H1 (cell line): Measurements from ENCODE around the gene RAD18. TPM values are rescaled to one million over a fixed set of nuclear protein-coding genes. Genes with fewer than 3 reads are reported as not detected.

ENCODE experiments used
- CTCF ChIA-PET: fragments of 300-600 bp; sonication (Branson Sonifier 250); formaldehyde crosslinking; loops from one replicate; lab custom pipeline; 2021; ENCODE audit not compliant: partially characterized antibody; lab: Charles Lee
- POLR2A ChIA-PET: fragments of 300-600 bp; sonication (Branson Sonifier 250); formaldehyde crosslinking; loops from one replicate; lab custom pipeline; 2021; ENCODE audit warnings: inconsistent platforms; ENCODE audit not compliant: partially characterized antibody; lab: Charles Lee
- DNase-seq, 2 experiments: peaks; one replicate each; pipeline versions ENCODE4 v3.0.0 to v3.0.0-alpha.2; 2010 to 2022; ENCODE audit warnings: low spot score in 2 of 2, low read depth in 1 of 2, mixed read lengths in 1 of 2
- FAIRE-seq: peaks from 2 replicates; lab custom pipeline; 2011; peaks lifted over from hg19 to GRCh38; lab: Jason Lieb, UNC
- H2AFZ ChIP-seq: 2 replicates; pipeline ENCODE4 v1.8.1; 2012; ENCODE audit warnings: low read length, inconsistent platforms
- H2AK5ac ChIP-seq: 2 replicates; pipeline ENCODE4 v1.6.1; 2013; ENCODE audit warnings: low read depth, low read length
- H2BK120ac ChIP-seq: replicated peaks from 2 replicates; pipeline ENCODE3; 2013; ENCODE audit warnings: low read depth, low read length, inconsistent platforms
- H2BK12ac ChIP-seq: 2 replicates; pipeline ENCODE4 v1.6.1; 2013; ENCODE audit warnings: low read depth, low read length
- H2BK15ac ChIP-seq: 2 replicates; pipeline ENCODE4 v1.6.1; 2013; ENCODE audit warnings: low read length
- H2BK20ac ChIP-seq: 2 replicates; pipeline ENCODE4 v1.6.1; 2013; ENCODE audit warnings: low read length
- H2BK5ac ChIP-seq: 2 replicates; pipeline ENCODE4 v1.6.1; 2013; ENCODE audit warnings: low read depth, low read length
- H3K14ac ChIP-seq: 2 replicates; pipeline ENCODE4 v1.6.1; 2013; ENCODE audit warnings: inconsistent platforms; ENCODE audit not compliant: insufficient read length
- H3K18ac ChIP-seq: 2 replicates; pipeline ENCODE4 v1.6.1; 2013; ENCODE audit warnings: low read length; ENCODE audit errors: extremely low read depth
- H3K23ac ChIP-seq: 2 replicates; pipeline ENCODE4 v1.6.1; 2013; ENCODE audit warnings: inconsistent platforms; ENCODE audit not compliant: insufficient read length
- H3K23me2 ChIP-seq: 2 replicates; pipeline ENCODE4 v1.6.1; 2013; ENCODE audit warnings: low read depth, low read length
- H3K27ac ChIP-seq: 2 replicates; pipeline ENCODE4 v1.6.1; 2011; ENCODE audit warnings: low read depth, low read length, inconsistent platforms
- H3K27me3 ChIP-seq, 4 experiments: replicated peaks in 1 of 4; 1 replicate in 1 of 4; 2 replicates in 3 of 4; pipeline versions ENCODE4 v1.6.1 to v1.8.1; 2011 to 2013; ENCODE audit warnings: low read length in 3 of 4, mild to moderate bottlenecking in 3 of 4, inconsistent platforms in 2 of 4, mixed read lengths in 2 of 4, moderate library complexity in 1 of 4; ENCODE audit not compliant: control insufficient read depth in 3 of 4, insufficient read depth in 3 of 4; ENCODE audit errors: extremely low read depth in 1 of 4
- H3K36me3 ChIP-seq, 4 experiments: 2 replicates each; pipeline versions ENCODE4 v1.6.1 to v1.8.1; 2011 to 2013; ENCODE audit warnings: mild to moderate bottlenecking in 4 of 4, low read length in 3 of 4, moderate library complexity in 2 of 4, control low read depth in 1 of 4, inconsistent platforms in 1 of 4; ENCODE audit not compliant: insufficient read depth in 4 of 4, control insufficient read depth in 2 of 4
- H3K4ac ChIP-seq: replicated peaks from 2 replicates; pipeline ENCODE3; 2013; ENCODE audit warnings: low read length, low read depth, mixed read lengths, inconsistent platforms; ENCODE audit not compliant: insufficient read length
- H3K4me1 ChIP-seq, 4 experiments: replicated peaks in 1 of 4; 1 replicate in 1 of 4; 2 replicates in 3 of 4; pipeline versions ENCODE4 v1.6.1 to v1.8.1; 2011 to 2013; ENCODE audit warnings: low read length in 3 of 4, inconsistent platforms in 2 of 4, mixed read lengths in 1 of 4; ENCODE audit not compliant: insufficient read depth in 4 of 4, control insufficient read depth in 3 of 4
- H3K4me2 ChIP-seq, 2 experiments: 2 replicates each; pipeline versions ENCODE4 v1.6.1 to v1.8.1; 2011 to 2013; ENCODE audit warnings: low read depth in 2 of 2, low read length in 2 of 2, control low read depth in 1 of 2, inconsistent platforms in 1 of 2, mild to moderate bottlenecking in 1 of 2; ENCODE audit not compliant: insufficient read depth in 1 of 2
- H3K4me3 ChIP-seq, 4 experiments: fragments of 200-600, 300-600 bp in 1 of 4; sonication (generic), shearing (Covaris generic), sonication (Bioruptor Twin) in 1 of 4; 2 replicates each; pipeline versions ENCODE4 v1.5.1 to v1.8.1; 2011 to 2016; ENCODE audit warnings: low read length in 4 of 4, low read depth in 3 of 4, control low read depth in 2 of 4, inconsistent platforms in 2 of 4, mild to moderate bottlenecking in 2 of 4, mixed read lengths in 1 of 4, moderate library complexity in 1 of 4; ENCODE audit not compliant: insufficient read depth in 2 of 4; ENCODE audit errors: extremely low read depth in 1 of 4
- H3K56ac ChIP-seq: replicated peaks from 2 replicates; pipeline ENCODE3; 2013; ENCODE audit warnings: low read depth, mild to moderate bottlenecking, mixed read lengths, low read length, inconsistent platforms; ENCODE audit not compliant: insufficient read length
- H3K79me1 ChIP-seq: 2 replicates; pipeline ENCODE4 v1.6.1; 2013; ENCODE audit warnings: low read depth, low read length, control low read depth
- H3K79me2 ChIP-seq, 2 experiments: 2 replicates each; pipeline versions ENCODE4 v1.6.1 to v1.8.1; 2012 to 2013; ENCODE audit warnings: low read length in 2 of 2, mild to moderate bottlenecking in 2 of 2, inconsistent platforms in 1 of 2; ENCODE audit not compliant: insufficient read depth in 2 of 2, control insufficient read depth in 1 of 2
- H3K9ac ChIP-seq, 4 experiments: replicated peaks in 1 of 4; 1 replicate in 1 of 4; 2 replicates in 3 of 4; pipeline versions ENCODE4 v1.6.1 to v1.8.1; 2011 to 2013; ENCODE audit warnings: low read depth in 3 of 4, low read length in 3 of 4, control low read depth in 2 of 4, mild to moderate bottlenecking in 2 of 4, moderate library complexity in 2 of 4, inconsistent platforms in 1 of 4; ENCODE audit errors: extremely low read depth in 1 of 4
- H3K9me3 ChIP-seq, 2 experiments: 2 replicates each; pipeline versions ENCODE4 v1.6.1 to v1.8.1; 2012 to 2013; ENCODE audit warnings: mild to moderate bottlenecking in 2 of 2, moderate library complexity in 2 of 2, control low read depth in 1 of 2, inconsistent platforms in 1 of 2, low read depth in 1 of 2, low read length in 1 of 2, mixed read lengths in 1 of 2; ENCODE audit not compliant: insufficient read depth in 2 of 2
- H4K20me1 ChIP-seq, 2 experiments: replicated peaks in 1 of 2; 2 replicates each; pipeline versions ENCODE3 to v1.8.1; 2011 to 2013; ENCODE audit warnings: inconsistent platforms in 2 of 2, low read length in 2 of 2, mild to moderate bottlenecking in 1 of 2; ENCODE audit not compliant: insufficient read depth in 2 of 2, control insufficient read depth in 1 of 2
- H4K5ac ChIP-seq: 2 replicates; pipeline ENCODE4 v1.6.1; 2013; ENCODE audit warnings: low read length, low read depth, mixed read lengths, inconsistent platforms; ENCODE audit not compliant: insufficient read length
- H4K8ac ChIP-seq: 2 replicates; pipeline ENCODE4 v1.8.0; 2013; ENCODE audit warnings: mild to moderate bottlenecking, moderate library complexity, low read length, inconsistent platforms; ENCODE audit not compliant: insufficient read depth; ENCODE audit errors: extremely low read depth
- H4K91ac ChIP-seq: replicated peaks from 2 replicates; pipeline ENCODE3; 2013; ENCODE audit warnings: low read length, mixed read lengths, inconsistent platforms; ENCODE audit not compliant: insufficient read length
- ATF2 ChIP-seq: IDR thresholded peaks from 2 replicates; pipeline ENCODE4 v1.6.1; 2012; ENCODE audit warnings: low read length, inconsistent platforms
- BACH1 ChIP-seq: IDR thresholded peaks from 2 replicates; pipeline ENCODE4 v1.6.1; 2012; ENCODE audit warnings: low read length, improper control_type of control experiment
- BCL11A ChIP-seq, 2 experiments: IDR thresholded peaks; one replicate each; pipeline ENCODE4 v1.6.1; 2011; ENCODE audit warnings: low read depth in 2 of 2, low read length in 2 of 2, mild to moderate bottlenecking in 2 of 2
- CHD1 ChIP-seq: IDR thresholded peaks from 2 replicates; pipeline ENCODE4 v1.6.1; 2012; ENCODE audit warnings: low read depth, low read length, improper control_type of control experiment
- JUN ChIP-seq: IDR thresholded peaks from 2 replicates; pipeline ENCODE4 v1.6.1; 2011; ENCODE audit warnings: low read depth, mild to moderate bottlenecking, improper control_type of control experiment, low read length
- KDM1A ChIP-seq: fragments of 200-600, 300-600 bp; sonication (generic); IDR thresholded peaks from 2 replicates; pipeline ENCODE4 v1.7.1; 2016; ENCODE audit warnings: mild to moderate bottlenecking, low read length, borderline replicate concordance
- KDM4A ChIP-seq: IDR thresholded peaks from one replicate; pipeline ENCODE4 v1.7.1; 2012; ENCODE audit warnings: low read depth, mild to moderate bottlenecking, moderate library complexity, low read length, inconsistent platforms; ENCODE audit not compliant: severe bottlenecking
- PHF8 ChIP-seq: fragments of 200-600 bp; sonication (generic); conservative IDR thresholded peaks from 2 replicates; pipeline ENCODE4 v1.7.1; 2012; ENCODE audit warnings: low read depth, mild to moderate bottlenecking, inconsistent platforms, low read length, moderate library complexity
- POLR2AphosphoS5 ChIP-seq: IDR thresholded peaks from 2 replicates; pipeline ENCODE4 v1.6.1; 2011; ENCODE audit warnings: low read depth, low read length
- SIRT6 ChIP-seq: IDR thresholded peaks from one replicate; pipeline ENCODE4 v1.7.1; 2012; ENCODE audit warnings: low read length, inconsistent platforms
- SP2 ChIP-seq: IDR thresholded peaks from 2 replicates; pipeline ENCODE4 v1.6.1; 2012; ENCODE audit warnings: mild to moderate bottlenecking, low read length, inconsistent platforms
- WGBS, 2 experiments: shearing (Covaris generic) in 1 of 2; methylation state at CpG; one replicate each; pipeline versions ENCODE4 v1.1.6 to v1.1.7; 2013 to 2015; ENCODE audit warnings: low lambda C conversion rate in 2 of 2, mixed read lengths in 2 of 2, inconsistent platforms in 1 of 2, low coverage in 1 of 2, missing lambda C conversion rate in 1 of 2; ENCODE audit not compliant: insufficient replicate concordance in 2 of 2, insufficient coverage in 1 of 2, insufficient read length in 1 of 2; ENCODE audit errors: extremely low coverage in 1 of 2, missing lambda C conversion rate in 1 of 2; 5-methylcytosine and 5-hydroxymethylcytosine counted together
- polyA plus RNA-seq, 7 experiments: library from polyadenylated mRNA; depleted of rRNA in 3 of 7; stranded (reverse) in 5 of 7; unstranded in 2 of 7; fragments of >200 nt in 5 of 7; fragments of 200-250 nt in 2 of 7; gene quantifications; 1 replicate in 5 of 7; 2 replicates in 1 of 7; 4 replicates in 1 of 7; pipeline versions ENCODE4 v1.2.1 to v1.2.3, GENCODE V29; 2011 to 2013; ENCODE audit warnings: missing spikeins in 2 of 7, mixed read lengths in 2 of 7
- total RNA-seq: library from RNA; stranded (reverse); fragmentation: NEBNext Ultra II Directional; extraction: Animal tissue kit (Norgen Biotek cat#: 25700); gene quantifications from 2 replicates; pipeline ENCODE4 v1.2.1, GENCODE V29; 2021

Gene RAD18
- total and polyA plus RNA-seq, 2 of the 8 experiments (the other 6 are each of a cell fraction or from before 2014, with no cell fraction given): 13.0 to 23.2 TPM

DNA sequence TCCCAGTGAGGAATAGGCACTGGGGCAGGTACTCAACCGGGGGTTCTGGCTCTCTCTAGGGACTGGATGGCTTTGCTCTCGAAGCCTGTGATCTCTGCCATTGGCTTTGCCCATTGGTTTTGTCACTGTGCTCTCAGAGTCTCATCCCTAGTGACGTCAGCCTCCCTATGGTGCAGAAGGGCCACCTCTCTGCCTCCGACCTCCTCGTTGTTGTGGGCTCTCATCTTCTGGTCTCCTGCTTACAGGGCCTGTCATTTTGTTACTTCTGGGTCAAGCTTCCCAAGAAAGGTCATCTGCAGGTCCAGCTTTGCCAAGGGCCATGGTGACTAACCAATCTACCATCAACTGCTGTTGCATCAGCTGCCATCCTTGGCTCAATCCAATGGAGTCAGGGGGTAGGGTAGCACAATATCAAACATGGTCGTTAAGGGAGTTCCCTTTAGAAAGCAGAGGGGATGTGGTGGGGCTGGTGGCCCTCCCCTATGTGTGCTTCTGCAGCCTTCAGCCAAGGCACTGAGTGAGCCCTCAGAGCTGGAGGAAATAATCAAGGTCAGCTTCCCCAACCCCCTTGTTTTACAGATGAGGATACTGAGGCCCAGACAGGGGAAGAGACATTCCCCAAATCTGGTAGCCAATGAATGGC, 13.4 kb upstream of the RAD18 start:
- 85% methylated on average over 6 of the region's 6 CpGs; no CpG with 5 or more reads in 1 of the 2 experiments for WGBS, 2 experiments
- no peak for FAIRE-seq
- TF ChIP-seq JUN (no peak), KDM4A (no peak), ATF2 (no peak), CHD1 (no peak), BACH1 (no peak), PHF8 (no peak), SP2 (no peak), SIRT6 (no peak), KDM1A (no peak), POLR2AphosphoS5 (no peak), BCL11A (IDR thresholded peaks at IDR 0.05; ENCODE audit: low read depth in 2 of 2, low read length in 2 of 2) (no peak)

More for the DNA sequence above, 13.4 kb upstream of the RAD18 start:
- Histone ChIP-seq H3K4ac (no peak overlapping the region), H2BK12ac (no peak overlapping the region), H3K14ac (no peak overlapping the region), H2BK15ac (no peak overlapping the region), H3K4me2 (no peak overlapping the region), H2AK5ac (no peak overlapping the region), H2AFZ (no peak overlapping the region), H3K56ac (no peak overlapping the region), H3K9me3 (no peaks in the 10 kb centered on the region), H2BK5ac (no peak overlapping the region), H3K23me2 (no peaks in the 10 kb centered on the region; the same call in 1 of the 2 replicates), H4K8ac (no peak overlapping the region), H3K23ac (no peak overlapping the region), H3K4me3 (no peak overlapping the region), H4K20me1 (no peaks in the 10 kb centered on the region), H3K79me1 (no peaks in the 10 kb centered on the region), H3K9ac (no peak overlapping the region), H4K5ac (no peak overlapping the region), H3K4me1 (peaks cover 0 to 6% (median 3%) of the 10 kb centered on the region in 4 experiments; a peak in 4 of 7 replicates), H2BK20ac (0 out of 2 replicates have a peak overlapping the region, but pooled peaks have one; percentile 35), H2BK120ac (no peak overlapping the region), H3K27me3 (no peaks in the 10 kb centered on the region; a peak in 1 of 7 replicates), H3K18ac (no peak overlapping the region), H4K91ac (no peak overlapping the region), H3K27ac (no peak overlapping the region), H3K36me3 (no peaks in the 10 kb centered on the region), H3K79me2 (no peaks in the 10 kb centered on the region)
- POLR2A ChIA-PET: no interaction called here
- DNase-seq: no peak
- CTCF ChIA-PET: interaction anchor here (0.7 to 13.2 kb wide), 8 partner anchors 9 to 325 kb away, joined by 3 to 176 read pairs (median 7); partner anchors contain the start of gene SRGAP3
